Right atrium auricular region (tissue), 2 donors: ENCODE data around the gene TIMM10B. TPM values are rescaled to one million over a fixed set of nuclear protein-coding genes. Genes with fewer than 3 reads are reported as not detected.

Experiments
- DNase-seq: peaks from one replicate; pipeline ENCODE4 v3.0.0-alpha.2; 2019; ENCODE audit warnings: low spot score
- H3K27ac ChIP-seq, 2 donors: fragments of 200-600 bp; sonication (generic); 1 replicate in 1 of 2; 2 replicates in 1 of 2; pipeline ENCODE4 v1.5.1; 2016 to 2019
- H3K27me3 ChIP-seq, 2 donors: fragments of 200-600 bp; sonication (generic); one replicate each; pipeline versions ENCODE4 v1.5.1 to v1.6.0; 2017 to 2019
- H3K36me3 ChIP-seq: fragments of 200-600 bp; sonication (generic); one replicate; pipeline ENCODE4 v1.5.1; 2016
- H3K4me1 ChIP-seq, 2 donors: fragments of 200-600 bp; sonication (generic); one replicate each; pipeline versions ENCODE4 v1.5.1 to v1.6.0; 2017 to 2019
- H3K4me3 ChIP-seq, 2 donors: fragments of 200-600 bp; sonication (generic); 1 replicate in 1 of 2; 2 replicates in 1 of 2; pipeline ENCODE4 v1.5.1; 2017 to 2019; ENCODE audit warnings: mild to moderate bottlenecking in 1 of 2, moderate library complexity in 1 of 2
- H3K9me3 ChIP-seq, 2 donors: fragments of 200-600 bp; sonication (generic); one replicate each; pipeline ENCODE4 v1.5.1; 2019
- CTCF ChIP-seq, 2 donors: fragments of 200-600 bp; sonication (generic); IDR thresholded peaks; one replicate each; pipeline ENCODE4 v1.5.1; 2019; ENCODE audit warnings: antibody characterized with exemption in 2 of 2
- total RNA-seq, 2 donors: library from RNA; depleted of rRNA; stranded (reverse); fragments of >200 nt; gene quantifications; one replicate each; pipeline ENCODE4 v1.1.0, GENCODE V29; 2016

The TIMM10B gene
- total RNA-seq, 2 donors from 2014 or later = 19.8 to 22.6 TPM

DNA sequence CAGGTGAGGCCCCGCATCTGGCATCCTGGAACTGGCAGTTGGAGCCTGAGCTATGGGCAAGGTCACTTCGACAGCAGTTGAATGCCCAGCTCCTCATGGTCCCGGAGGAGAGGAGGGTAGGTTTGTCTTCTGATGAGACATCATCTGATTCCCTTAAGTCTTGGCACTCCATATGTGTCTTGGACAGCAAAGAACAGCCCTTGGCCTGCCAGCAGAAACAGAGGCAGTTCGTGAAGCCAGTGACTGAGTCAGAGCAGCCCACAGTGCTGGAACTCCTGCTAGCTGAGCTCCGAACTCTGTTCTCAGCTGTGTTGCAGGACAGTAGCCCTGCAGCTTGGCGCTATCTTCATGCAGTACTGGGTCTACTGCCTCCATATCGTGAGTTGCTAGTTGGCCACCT, 16.8 kb downstream of the TIMM10B start:
- H3K4me1 ChIP-seq = no peaks in the 10 kb centered on the region
- peaks cover 5% of the 10 kb centered on the region for H3K36me3 ChIP-seq
- no peak for TF ChIP-seq CTCF (IDR thresholded peaks at IDR 0.05)
- peak overlapping the region in 1 of 2 donors; percentile 6 for H3K27ac ChIP-seq
- DNase-seq = peak; percentile 75
- H3K4me3 ChIP-seq = no peak overlapping the region
- no peaks in the 10 kb centered on the region for H3K9me3 ChIP-seq
- no peaks in the 10 kb centered on the region for H3K27me3 ChIP-seq

- no peaks in the 10 kb centered on the region for H3K4me1 ChIP-seq
- H3K27me3 ChIP-seq = no peaks in the 10 kb centered on the region
- no peak overlapping the region for H3K4me3 ChIP-seq
- H3K36me3 ChIP-seq = peaks cover 5% of the 10 kb centered on the region
- H3K27ac ChIP-seq = no peak overlapping the region
- DNase-seq = no peak
- no peak for TF ChIP-seq CTCF (IDR thresholded peaks at IDR 0.05)
- no peaks in the 10 kb centered on the region for H3K9me3 ChIP-seq
These were observed 17.2 kb downstream of the TIMM10B start for GRCh38 chr11:6498544-6498943.

GRCh38 chr11:6502382-6502781, 21.1 kb downstream of the TIMM10B start:
- Histone ChIP-seq H3K4me3 (no peak overlapping the region), H3K4me1 (no peaks in the 10 kb centered on the region), H3K27me3 (no peaks in the 10 kb centered on the region), H3K36me3 (peaks cover 5% of the 10 kb centered on the region), H3K27ac (no peak overlapping the region), H3K9me3 (no peaks in the 10 kb centered on the region)
- no peak for TF ChIP-seq CTCF (IDR thresholded peaks at IDR 0.05)
- DNase-seq = no peak

GRCh38 chr11:6504166-6504565, 22.9 kb downstream of the TIMM10B start:
- DNase-seq = no peak
- Histone ChIP-seq H3K36me3 (peaks cover 10% of the 10 kb centered on the region), H3K4me1 (no peaks in the 10 kb centered on the region), H3K4me3 (no peak overlapping the region), H3K27ac (no peak overlapping the region), H3K27me3 (no peaks in the 10 kb centered on the region), H3K9me3 (no peaks in the 10 kb centered on the region)
- no peak for TF ChIP-seq CTCF (IDR thresholded peaks at IDR 0.05)

GRCh38 chr11:6505577-6506240, 24.4 kb downstream of the TIMM10B start:
- Histone ChIP-seq H3K4me1 (no peaks in the 10 kb centered on the region), H3K36me3 (peaks cover 16% of the 10 kb centered on the region), H3K27ac (no peak overlapping the region), H3K4me3 (no peak overlapping the region), H3K27me3 (no peaks in the 10 kb centered on the region), H3K9me3 (no peaks in the 10 kb centered on the region)
- DNase-seq = no peak
- TF ChIP-seq CTCF (IDR thresholded peaks at IDR 0.05) = peak; percentile 35 to 78

- H3K9me3 ChIP-seq = no peaks in the 10 kb centered on the region
- H3K27ac ChIP-seq = no peak overlapping the region
- peaks cover 5% of the 10 kb centered on the region for H3K36me3 ChIP-seq
- H3K27me3 ChIP-seq = no peaks in the 10 kb centered on the region
- DNase-seq = no peak
- H3K4me3 ChIP-seq = no peak overlapping the region
- H3K4me1 ChIP-seq = no peaks in the 10 kb centered on the region
- TF ChIP-seq CTCF (IDR thresholded peaks at IDR 0.05) = no peak
These were observed 35.6 kb downstream of the TIMM10B start for GRCh38 chr11:6516865-6517264.
